H1 (cell line): ENCODE data around the gene SPINK1.

ENCODE experiments used
- EGR1 ChIP-seq: IDR thresholded peaks from 2 replicates; pipeline ENCODE4 v1.6.1; 2011; ENCODE audit warnings: low read depth, low read length, borderline replicate concordance
- GTF2F1 ChIP-seq: IDR thresholded peaks from 2 replicates; pipeline ENCODE4 v1.6.1; 2012; ENCODE audit warnings: low read depth, low read length, improper control_type of control experiment, borderline replicate concordance
- JUND ChIP-seq: IDR thresholded peaks from 2 replicates; pipeline ENCODE4 v1.6.1; 2011; ENCODE audit warnings: mild to moderate bottlenecking, improper control_type of control experiment, low read length
- MAFK ChIP-seq: IDR thresholded peaks from 2 replicates; pipeline ENCODE4 v1.6.1; 2012; ENCODE audit warnings: low read depth, mild to moderate bottlenecking, improper control_type of control experiment, low read length
- POLR2A ChIP-seq, 2 experiments: IDR thresholded peaks; 1 replicate in 1 of 2; 2 replicates in 1 of 2; pipeline ENCODE4 v1.6.1; 2011; ENCODE audit warnings: low read depth in 2 of 2, low read length in 2 of 2, mild to moderate bottlenecking in 2 of 2; ENCODE audit errors: control extremely low read depth in 1 of 2
- SIN3A ChIP-seq, 2 experiments: IDR thresholded peaks in 1 of 2; conservative IDR thresholded peaks in 1 of 2; 2 replicates each; pipeline ENCODE4 v1.6.1; 2011 to 2012; ENCODE audit warnings: low read length in 2 of 2, improper control_type of control experiment in 1 of 2, low read depth in 1 of 2, mild to moderate bottlenecking in 1 of 2

- TF ChIP-seq POLR2A (IDR thresholded peaks at IDR 0.05; ENCODE audit: control extremely low read depth in 1 of 2, low read depth in 2 of 2, low read length in 2 of 2) = no peak
- TF ChIP-seq EGR1 = no peak
- TF ChIP-seq GTF2F1 = no peak
- no peak for TF ChIP-seq SIN3A (conservative IDR thresholded peaks at IDR 0.05 in 1 of 2, IDR thresholded peaks at IDR 0.05 in 1 of 2; ENCODE audit: low read depth in 1 of 2, low read length in 2 of 2)
- TF ChIP-seq MAFK = no peak
- TF ChIP-seq JUND = no peak
Observed at GRCh38 chr5:147801461-147801860, 30.0 kb downstream of the SPINK1 start.
